Mucosa of gallbladder (tissue), 1 donor: ENCODE results near the gene OR5T2. TPM values are rescaled to one million over a fixed set of nuclear protein-coding genes. Genes with fewer than 3 reads are reported as not detected.
"Not testable (repeated sequence)": the region's sequence is repeated elsewhere in the genome, so short reads cannot be mapped to it uniquely, and the experiment has no call there.

Experiments used
- DNase-seq: peaks from one replicate; pipeline ENCODE4 v3.0.0-alpha.2; 2020; ENCODE audit warnings: low spot score
- total RNA-seq: library from RNA; stranded (reverse); gene quantifications from one replicate; pipeline ENCODE4 v1.2.1, GENCODE V29; 2021
- donor health status: DM: no; HTN: no; CAD: no.

The OR5T2 gene
- not detected for total RNA-seq

DNA sequence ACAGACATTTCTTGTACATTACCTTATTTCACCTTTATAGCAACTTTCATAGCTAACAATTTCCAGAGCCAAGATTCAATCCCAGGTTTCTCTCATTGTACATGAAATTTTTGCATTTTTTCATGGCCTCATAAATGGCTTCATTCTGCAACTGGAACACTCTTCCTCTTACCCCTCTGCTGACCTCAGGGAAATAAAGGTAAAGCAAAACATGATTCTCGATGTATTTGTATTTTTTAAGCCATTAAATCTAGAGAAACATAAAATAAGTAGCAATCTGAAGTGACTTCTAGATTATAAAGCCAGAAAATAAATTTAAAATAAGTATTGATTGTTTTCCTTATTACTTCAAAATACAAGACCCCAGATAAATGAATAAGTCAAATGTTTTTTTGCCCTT, at the start of gene OR5T2:
Gene OR5T2, minus strand, starts transcription at position 101 of the 400 bp plus-strand sequence. CDS start 1,193 bp downstream, outside the sequence.
- no peak for DNase-seq

DNA sequence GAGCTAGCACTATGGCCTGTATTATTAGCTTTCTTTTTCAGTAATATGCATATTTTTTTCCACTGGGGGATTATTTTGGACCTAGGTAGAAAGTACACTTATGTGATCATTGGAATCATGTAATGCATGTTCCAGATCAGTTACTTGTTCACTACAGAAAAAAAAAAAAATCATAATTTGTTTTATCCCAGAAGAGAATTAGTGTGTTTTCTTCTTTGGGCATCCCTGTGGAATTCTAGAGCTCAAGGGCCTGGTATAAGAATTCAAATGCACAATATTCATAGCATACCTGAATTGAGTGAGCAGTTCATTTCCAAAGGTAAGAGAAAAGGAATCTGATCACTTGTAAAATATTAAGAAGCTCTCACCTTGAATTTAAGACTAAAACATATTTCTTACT, 39.8 kb upstream of the OR5T2 start, which contains the start of gene OR5T1:
Gene OR5T1, plus strand, starts transcription at position 301 of the 400 bp plus-strand sequence. CDS start 1,485 bp downstream, outside the sequence.
- no peak for DNase-seq

DNA sequence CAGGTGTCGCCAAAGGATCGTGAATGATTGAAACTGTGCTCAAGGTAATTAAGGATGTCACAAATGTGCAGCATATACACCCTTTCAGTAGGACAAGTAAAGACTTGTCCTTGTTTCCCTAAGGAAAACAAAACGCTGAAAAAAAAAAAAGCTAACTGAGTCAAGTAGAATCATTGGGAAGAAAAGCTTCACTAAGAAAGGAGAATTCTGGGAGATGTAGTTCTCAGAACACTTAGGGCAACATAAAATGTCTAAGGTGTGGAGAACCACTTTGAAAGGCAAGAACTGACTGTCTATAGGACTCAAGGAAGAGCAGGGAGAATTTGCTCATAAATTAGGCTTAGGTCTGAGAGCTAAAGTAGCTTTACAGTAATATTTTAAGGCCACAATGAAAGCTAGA, 37.0 kb upstream of the OR5T2 start:
- no peak for DNase-seq

DNA sequence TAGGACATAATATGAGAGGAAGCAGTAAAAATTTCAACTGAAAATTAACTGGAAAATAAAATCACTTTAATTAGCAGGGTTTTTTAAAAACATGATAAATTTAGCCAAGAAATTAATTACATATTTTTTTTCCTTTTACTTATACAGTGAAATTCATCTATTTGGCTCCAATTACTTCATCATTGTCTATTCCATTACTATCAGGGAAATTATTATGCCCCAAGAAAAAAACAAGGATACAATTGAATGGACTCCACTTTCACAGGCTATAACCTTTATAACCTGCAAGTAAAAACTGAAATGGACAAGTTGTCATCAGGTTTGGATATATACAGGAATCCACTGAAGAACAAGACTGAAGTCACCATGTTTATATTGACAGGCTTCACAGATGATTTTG, 17.9 kb upstream of the OR5T2 start, which contains the start of gene OR5T3:
Gene OR5T3, plus strand, starts transcription at position 301 of the 400 bp plus-strand sequence. Its CDS starts 0 bp downstream, at position 301.
- no peak for DNase-seq

DNA sequence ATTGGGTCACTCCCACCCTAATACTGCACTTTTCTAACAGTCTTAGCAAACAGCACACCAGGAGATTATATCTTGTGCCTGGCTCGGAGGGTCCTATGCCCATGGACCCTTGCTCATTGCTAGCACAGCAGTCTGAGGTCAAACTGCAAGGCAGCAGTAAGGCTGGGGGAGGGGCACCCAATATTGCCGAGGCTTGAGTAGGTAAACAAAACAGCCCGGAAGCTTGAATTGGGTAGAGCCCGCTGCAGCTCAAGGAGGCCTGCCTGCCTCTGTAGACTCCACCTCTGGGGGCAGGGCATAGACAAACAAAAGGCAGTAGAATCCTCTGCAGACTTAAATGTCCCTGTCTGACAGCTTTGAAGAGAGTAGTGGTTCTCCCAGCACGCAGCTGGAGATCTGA, 14.3 kb downstream of the OR5T2 start:
- not testable (repeated sequence) for DNase-seq

DNA sequence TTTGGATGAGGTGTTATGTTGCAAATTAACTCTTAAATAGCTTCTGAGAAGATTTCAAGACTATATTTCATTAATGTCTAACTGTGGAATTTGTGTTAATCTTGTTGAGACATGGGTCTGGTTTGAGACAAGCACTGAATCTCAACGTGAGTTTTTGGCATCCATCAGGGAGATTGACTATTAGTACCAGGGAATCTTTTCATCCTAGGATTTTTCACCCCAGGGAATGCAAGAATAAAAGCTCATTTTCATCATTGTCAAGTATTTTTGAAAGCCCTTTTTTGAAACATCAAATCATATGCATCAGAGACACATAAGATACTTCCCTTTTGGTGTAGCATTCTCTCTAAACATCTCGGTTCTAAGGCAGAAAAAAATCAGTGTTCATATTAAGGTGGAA, 19.5 kb downstream of the OR5T2 start:
- no peak for DNase-seq

DNA sequence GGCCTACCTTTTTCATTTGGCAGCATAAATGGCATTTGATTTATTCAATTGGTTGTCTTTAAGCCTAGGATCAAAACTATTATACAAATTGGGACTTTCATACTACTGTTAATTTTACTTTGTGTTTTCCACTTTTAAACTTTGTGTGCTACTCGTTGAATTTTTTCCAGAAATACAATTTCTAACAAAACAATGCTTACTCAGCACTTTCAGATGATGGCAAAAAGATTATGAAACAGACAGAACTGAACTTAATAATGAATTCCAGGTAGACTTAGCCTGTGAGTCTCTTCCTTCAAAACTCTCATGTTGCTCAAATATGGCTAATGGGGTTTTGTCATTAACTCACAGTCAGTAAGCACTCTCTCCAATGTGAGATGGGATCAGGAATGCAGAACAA, 26.3 kb downstream of the OR5T2 start:
- DNase-seq, result no peak

DNA sequence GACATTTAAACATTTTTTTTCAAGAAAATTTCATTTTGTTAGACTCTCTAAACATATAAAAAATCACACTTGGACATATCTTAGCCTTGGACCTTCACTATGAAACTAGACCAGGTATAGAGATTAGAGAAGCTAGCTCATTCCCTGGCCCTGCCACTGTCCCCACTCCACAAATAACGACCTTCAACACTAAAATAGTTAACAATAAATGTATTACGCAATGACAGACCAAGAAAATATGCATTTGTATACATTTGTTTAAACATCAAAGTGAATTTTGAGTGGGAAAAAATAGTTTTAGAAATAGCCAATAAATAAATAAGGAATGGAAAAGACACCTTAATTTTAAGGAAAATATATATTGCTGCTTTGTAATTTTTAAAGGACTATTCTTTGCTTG, 36.7 kb downstream of the OR5T2 start:
- DNase-seq, result no peak

DNA sequence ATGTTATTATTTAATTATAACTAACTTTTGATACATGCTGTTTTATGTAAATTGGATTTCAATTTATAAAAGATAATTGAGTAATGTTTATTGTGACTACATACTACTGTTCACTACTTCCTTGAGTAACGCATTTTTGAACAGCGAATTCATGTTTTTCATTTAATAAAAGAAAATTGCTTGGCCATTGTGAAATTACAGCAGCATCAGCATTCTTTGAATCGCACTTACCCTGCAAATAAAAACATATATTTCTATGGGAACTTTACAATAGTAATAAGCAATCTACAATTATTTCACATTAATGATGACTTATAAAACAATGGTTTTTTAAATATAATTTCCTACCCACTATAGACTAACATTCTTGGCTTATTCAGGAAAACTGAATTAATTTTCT, 37.4 kb downstream of the OR5T2 start:
- no peak for DNase-seq

DNA sequence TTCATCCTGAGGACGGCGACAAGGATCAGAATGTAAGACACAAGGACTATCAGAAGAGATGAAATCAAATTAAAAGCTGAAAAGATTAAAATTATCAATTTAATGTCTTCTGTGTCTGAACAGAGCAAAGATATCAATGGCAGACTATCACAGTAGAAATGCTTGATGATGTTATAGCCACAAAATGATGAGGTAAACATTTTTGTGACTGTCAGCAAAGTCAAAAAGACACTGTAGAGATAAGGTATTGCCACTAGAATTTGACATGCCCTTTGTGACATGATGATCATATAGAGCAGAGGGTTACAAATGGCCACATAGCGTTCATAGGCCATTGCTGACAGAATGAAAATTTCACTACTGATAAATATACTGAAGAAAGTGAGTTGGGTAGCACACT, 45.5 kb downstream of the OR5T2 start:
- DNase-seq, result no peak

DNA sequence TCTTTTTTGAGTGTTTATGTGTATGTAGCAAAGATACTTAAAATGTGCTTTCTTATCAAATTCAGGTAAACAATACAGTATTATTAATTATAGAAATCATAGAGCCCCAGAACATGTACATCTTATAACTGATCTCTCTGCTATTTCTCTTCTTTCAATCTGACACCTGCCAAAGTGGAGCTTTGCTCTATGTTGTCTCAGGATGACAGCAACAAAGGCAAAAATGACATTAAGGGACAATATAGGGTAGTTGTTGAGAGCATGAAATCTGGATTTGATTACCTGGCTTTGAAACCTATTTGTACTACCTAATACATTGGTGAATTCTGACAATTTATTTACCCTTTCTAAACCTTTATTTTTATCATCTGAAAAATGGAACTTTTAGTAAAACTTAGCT, 50.6 kb downstream of the OR5T2 start:
- DNase-seq, result no peak

Other genes starting within 250 kb of the OR5T2 start
- gene OR5F1, start 239.6 kb downstream of the OR5T2 start, total RNA-seq, result not detected
- not detected for gene OR5AS1, start 206.6 kb downstream of the OR5T2 start, total RNA-seq
- gene OR8I2, start 140.9 kb downstream of the OR5T2 start, total RNA-seq, result not detected
- gene OR8H2, start 130.6 kb downstream of the OR5T2 start, total RNA-seq, result not detected
- not detected for gene OR8H3, start 111.9 kb downstream of the OR5T2 start, total RNA-seq
- not detected for gene OR8J3, start 94.1 kb downstream of the OR5T2 start, total RNA-seq
- not detected for gene OR8K5, start 73.9 kb downstream of the OR5T2 start, total RNA-seq
- not detected for gene OR5J2, start 57.6 kb downstream of the OR5T2 start, total RNA-seq
- gene OR5T3, start 18.0 kb upstream of the OR5T2 start, total RNA-seq, result not detected
- not detected for gene OR5T1, start 39.9 kb upstream of the OR5T2 start, total RNA-seq
- gene OR8H1, start 58.0 kb upstream of the OR5T2 start, total RNA-seq, result not detected
- not detected for gene OR8K3, start 80.9 kb upstream of the OR5T2 start, total RNA-seq
- not detected for gene OR8K1, start 111.8 kb upstream of the OR5T2 start, total RNA-seq
- not detected for gene OR8J1, start 120.0 kb upstream of the OR5T2 start, total RNA-seq
- not detected for gene OR8U1, start 141.4 kb upstream of the OR5T2 start, total RNA-seq
- gene OR5AL1, start 178.4 kb upstream of the OR5T2 start, total RNA-seq, result not detected
- gene OR5M3, start 239.1 kb upstream of the OR5T2 start, total RNA-seq, result not detected